ENCODE data around the gene CDCA4. TPM values are rescaled to one million over a fixed set of nuclear protein-coding genes. Genes with fewer than 3 reads are reported as not detected.

CDCA4 gene
- total and polyA plus RNA-seq, 4 experiments from 2014 or later: 17.1 to 20.9 (median 18.9) TPM

- Histone ChIP-seq H3K4me3 (ENCODE audit: low read length in 2 of 2) (no peak overlapping the region), H3K27ac (ENCODE audit: low read depth, low read length) (peak overlapping the region; percentile 93), H3K9me3 (ENCODE audit: control insufficient read depth in 1 of 2, low read length in 2 of 2) (no peaks in the 10 kb centered on the region), H3K27me3 (ENCODE audit: insufficient read depth, low read length) (no peaks in the 10 kb centered on the region), H3K36me3 (ENCODE audit: insufficient read depth, low read length) (peaks cover 14% of the 10 kb centered on the region), H3K4me1 (ENCODE audit: insufficient read depth, low read length) (peaks cover 52% of the 10 kb centered on the region)
- peak overlapping the region in 4 of 8 donors; percentile 35 to 95 (median 50) for H3K4me3 Mint-ChIP-seq
- peaks cover 32 to 56% (median 44%) of the 10 kb centered on the region in 4 donors for H3K4me1 Mint-ChIP-seq
- no peaks in the 10 kb centered on the region for H3K27me3 Mint-ChIP-seq
- no peaks in the 10 kb centered on the region for H3K9me3 Mint-ChIP-seq
- POLR2A ChIA-PET (ENCODE audit: partially characterized antibody): interaction anchor here (0.7 to 12.5 kb wide), 5 partner anchors 8 to 258 kb away, joined by 3 to 230 read pairs (median 9); partner anchors contain the start of genes GPR132 and ZBTB42
- DNase-seq: no peak
- peaks cover 23 to 45% of the 10 kb centered on the region in 2 donors for H3K36me3 Mint-ChIP-seq
- H3K27ac Mint-ChIP-seq: peak overlapping the region; percentile 85 to 100 (median 97)
- CTCF ChIA-PET (ENCODE audit: partially characterized antibody): interaction anchor here (0.6 to 12.3 kb wide), 7 partner anchors 9 to 294 kb away, joined by 3 to 163 read pairs (median 3); no protein-coding TSS in a partner anchor
- intact Hi-C loops (cut with micrococcal nuclease): no loop called here
Observed at GRCh38 chr14:105058521-105059034, 37.7 kb upstream of the CDCA4 start.

- POLR2A ChIA-PET (ENCODE audit: partially characterized antibody): interaction anchor here (12.5 kb wide), 1 partner anchor 33 kb away, joined by 230 read pairs; no protein-coding TSS in a partner anchor
- no peaks in the 10 kb centered on the region for H3K27me3 Mint-ChIP-seq
- Histone ChIP-seq H3K36me3 (ENCODE audit: insufficient read depth, low read length) (peaks cover 25% of the 10 kb centered on the region), H3K4me1 (ENCODE audit: insufficient read depth, low read length) (peaks cover 30% of the 10 kb centered on the region), H3K27me3 (ENCODE audit: insufficient read depth, low read length) (no peaks in the 10 kb centered on the region), H3K9me3 (ENCODE audit: control insufficient read depth in 1 of 2, low read length in 2 of 2) (no peaks in the 10 kb centered on the region), H3K27ac (ENCODE audit: low read depth, low read length) (no peak overlapping the region), H3K4me3 (ENCODE audit: low read length in 2 of 2) (no peak overlapping the region)
- H3K27ac Mint-ChIP-seq: peak overlapping the region in 2 of 7 donors; percentile 19 to 52
- peaks cover 21 to 39% (median 31%) of the 10 kb centered on the region in 4 donors for H3K4me1 Mint-ChIP-seq
- no peaks in the 10 kb centered on the region for H3K9me3 Mint-ChIP-seq
- H3K4me3 Mint-ChIP-seq: no peak overlapping the region
- CTCF ChIA-PET (ENCODE audit: partially characterized antibody): interaction anchor here (6.5 to 12.3 kb wide), 2 partner anchors 11 to 32 kb away, joined by 49 to 163 read pairs; no protein-coding TSS in a partner anchor
- no peak for DNase-seq
- H3K36me3 Mint-ChIP-seq: peaks cover 32 to 53% of the 10 kb centered on the region in 2 donors
- intact Hi-C loops (cut with micrococcal nuclease): no loop called here
Observed at GRCh38 chr14:105056303-105056831, 35.5 kb upstream of the CDCA4 start.

- DNase-seq: no peak
- H3K27ac Mint-ChIP-seq: peak overlapping the region in 2 of 7 donors; percentile 12 to 53
Observed at GRCh38 chr14:105055736-105056302, 34.9 kb upstream of the CDCA4 start.

GRCh38 chr14:105055334-105055733 is 34.5 kb upstream of the CDCA4 start:
- intact Hi-C loops (cut with micrococcal nuclease): no loop called here
- Mint-ChIP-seq H3K4me3 (peak overlapping the region in 1 of 8 donors; percentile 31), H3K27me3 (no peaks in the 10 kb centered on the region), H3K36me3 (peaks cover 36 to 62% of the 10 kb centered on the region in 2 donors), H3K27ac (peak overlapping the region in 4 of 7 donors; percentile 12 to 55 (median 44)), H3K4me1 (peaks cover 18 to 33% (median 26%) of the 10 kb centered on the region in 4 donors), H3K9me3 (no peaks in the 10 kb centered on the region)
- POLR2A ChIA-PET (ENCODE audit: partially characterized antibody): no interaction called here
- DNase-seq: no peak
- H3K9me3 ChIP-seq (ENCODE audit: control insufficient read depth in 1 of 2, low read length in 2 of 2): no peaks in the 10 kb centered on the region
- H3K4me1 ChIP-seq (ENCODE audit: insufficient read depth, low read length): peaks cover 19% of the 10 kb centered on the region
- no peak overlapping the region for H3K4me3 ChIP-seq (ENCODE audit: low read length in 2 of 2)
- H3K27me3 ChIP-seq (ENCODE audit: insufficient read depth, low read length): no peaks in the 10 kb centered on the region
- CTCF ChIA-PET (ENCODE audit: partially characterized antibody): interaction anchor here (1.0 kb wide), 1 partner anchor 11 kb away, joined by 3 read pairs; no protein-coding TSS in a partner anchor
- no peak overlapping the region for H3K27ac ChIP-seq (ENCODE audit: low read depth, low read length)
- H3K36me3 ChIP-seq (ENCODE audit: insufficient read depth, low read length): peaks cover 34% of the 10 kb centered on the region

More at GRCh38 chr14:105055736-105056302, 34.9 kb upstream of the CDCA4 start:
- H3K36me3 Mint-ChIP-seq: peaks cover 36 to 58% of the 10 kb centered on the region in 2 donors
- ChIA-PET POLR2A (ENCODE audit: partially characterized antibody) (no interaction called here), CTCF (ENCODE audit: partially characterized antibody) (no interaction called here)
- Histone ChIP-seq H3K4me3 (ENCODE audit: low read length in 2 of 2) (no peak overlapping the region), H3K9me3 (ENCODE audit: control insufficient read depth in 1 of 2, low read length in 2 of 2) (no peaks in the 10 kb centered on the region), H3K27ac (ENCODE audit: low read depth, low read length) (no peak overlapping the region), H3K36me3 (ENCODE audit: insufficient read depth, low read length) (peaks cover 30% of the 10 kb centered on the region), H3K4me1 (ENCODE audit: insufficient read depth, low read length) (peaks cover 24% of the 10 kb centered on the region), H3K27me3 (ENCODE audit: insufficient read depth, low read length) (no peaks in the 10 kb centered on the region)
- H3K4me1 Mint-ChIP-seq: peaks cover 21 to 38% (median 31%) of the 10 kb centered on the region in 4 donors
- H3K9me3 Mint-ChIP-seq: no peaks in the 10 kb centered on the region
- H3K27me3 Mint-ChIP-seq: no peaks in the 10 kb centered on the region
- no peak overlapping the region for H3K4me3 Mint-ChIP-seq
- intact Hi-C loops (cut with micrococcal nuclease): no loop called here

- Mint-ChIP-seq H3K4me3 (no peak overlapping the region), H3K9me3 (no peaks in the 10 kb centered on the region), H3K27ac (peak overlapping the region in 3 of 7 donors; percentile 14 to 43 (median 17)), H3K27me3 (no peaks in the 10 kb centered on the region), H3K36me3 (peaks cover 31 to 62% of the 10 kb centered on the region in 2 donors), H3K4me1 (peaks cover 7 to 19% (median 14%) of the 10 kb centered on the region in 4 donors)
- H3K4me1 ChIP-seq (ENCODE audit: insufficient read depth, low read length): peaks cover 6% of the 10 kb centered on the region
- DNase-seq: no peak
- POLR2A ChIA-PET (ENCODE audit: partially characterized antibody): interaction anchor here (0.7 to 1.5 kb wide), 7 partner anchors 10 to 261 kb away, joined by 3 to 7 read pairs (median 4); partner anchors contain the start of genes BRF1, CDCA4 and PACS2
- no peaks in the 10 kb centered on the region for H3K27me3 ChIP-seq (ENCODE audit: insufficient read depth, low read length)
- no peak overlapping the region for H3K4me3 ChIP-seq (ENCODE audit: low read length in 2 of 2)
- no peak overlapping the region for H3K27ac ChIP-seq (ENCODE audit: low read depth, low read length)
- intact Hi-C loops (cut with micrococcal nuclease): no loop called here
- no peaks in the 10 kb centered on the region for H3K9me3 ChIP-seq (ENCODE audit: control insufficient read depth in 1 of 2, low read length in 2 of 2)
- peaks cover 40% of the 10 kb centered on the region for H3K36me3 ChIP-seq (ENCODE audit: insufficient read depth, low read length)
- CTCF ChIA-PET (ENCODE audit: partially characterized antibody): interaction anchor here (0.8 to 3.4 kb wide), 6 partner anchors 8 to 79 kb away, joined by 3 to 15 read pairs (median 4); no protein-coding TSS in a partner anchor
Observed at GRCh38 chr14:105053996-105054395, 33.1 kb upstream of the CDCA4 start.

- H3K27ac ChIP-seq (ENCODE audit: low read depth, low read length): no peak overlapping the region
- H3K27me3 ChIP-seq (ENCODE audit: insufficient read depth, low read length): no peaks in the 10 kb centered on the region
- H3K4me1 Mint-ChIP-seq: peaks cover 7 to 15% (median 10%) of the 10 kb centered on the region in 4 donors
- no peaks in the 10 kb centered on the region for H3K9me3 Mint-ChIP-seq
- H3K4me3 Mint-ChIP-seq: no peak overlapping the region
- H3K9me3 ChIP-seq (ENCODE audit: control insufficient read depth in 1 of 2, low read length in 2 of 2): no peaks in the 10 kb centered on the region
- H3K4me3 ChIP-seq (ENCODE audit: low read length in 2 of 2): no peak overlapping the region
- peaks cover 40% of the 10 kb centered on the region for H3K36me3 ChIP-seq (ENCODE audit: insufficient read depth, low read length)
- H3K27ac Mint-ChIP-seq: peak overlapping the region in 4 of 7 donors; percentile 22 to 72 (median 58)
- H3K4me1 ChIP-seq (ENCODE audit: insufficient read depth, low read length): peaks cover under 1% of the 10 kb centered on the region
- H3K27me3 Mint-ChIP-seq: no peaks in the 10 kb centered on the region
- POLR2A ChIA-PET (ENCODE audit: partially characterized antibody): interaction anchor here (0.7 to 1.5 kb wide), 6 partner anchors 11 to 247 kb away, joined by 3 to 7 read pairs (median 4); partner anchors contain the start of genes BRF1 and CDCA4
- intact Hi-C loops (cut with micrococcal nuclease): no loop called here
- no peak for DNase-seq
- CTCF ChIA-PET (ENCODE audit: partially characterized antibody): interaction anchor here (0.9 to 3.4 kb wide), 5 partner anchors 9 to 79 kb away, joined by 3 to 15 read pairs (median 5); no protein-coding TSS in a partner anchor
- H3K36me3 Mint-ChIP-seq: peaks cover 32 to 62% of the 10 kb centered on the region in 2 donors
Observed at GRCh38 chr14:105053421-105053820, 32.5 kb upstream of the CDCA4 start.

GRCh38 chr14:105052110-105052458 is 31.2 kb upstream of the CDCA4 start:
- Mint-ChIP-seq H3K4me1 (peaks cover 6 to 7% (median 7%) of the 10 kb centered on the region in 4 donors), H3K27me3 (no peaks in the 10 kb centered on the region), H3K27ac (peak overlapping the region in 1 of 7 donors; percentile 62), H3K4me3 (no peak overlapping the region), H3K36me3 (peaks cover 30 to 52% of the 10 kb centered on the region in 2 donors), H3K9me3 (no peaks in the 10 kb centered on the region)
- Histone ChIP-seq H3K27ac (ENCODE audit: low read depth, low read length) (no peak overlapping the region), H3K9me3 (ENCODE audit: control insufficient read depth in 1 of 2, low read length in 2 of 2) (no peaks in the 10 kb centered on the region), H3K4me3 (ENCODE audit: low read length in 2 of 2) (no peak overlapping the region), H3K36me3 (ENCODE audit: insufficient read depth, low read length) (peaks cover 40% of the 10 kb centered on the region), H3K4me1 (ENCODE audit: insufficient read depth, low read length) (no peaks in the 10 kb centered on the region), H3K27me3 (ENCODE audit: insufficient read depth, low read length) (no peaks in the 10 kb centered on the region)
- ChIA-PET POLR2A (ENCODE audit: partially characterized antibody) (no interaction called here), CTCF (ENCODE audit: partially characterized antibody) (interaction anchor here (3.4 kb wide), 1 partner anchor 77 kb away, joined by 15 read pairs; no protein-coding TSS in a partner anchor)
- intact Hi-C loops (cut with micrococcal nuclease): no loop called here
- no peak for DNase-seq

Data from CD4-positive, alpha-beta memory T cell (primary cell).